NAMALWA (cell line): ENCODE results near the gene STK4.
"Not testable (repeated sequence)": the region's sequence is repeated elsewhere in the genome, so short reads cannot be mapped to it uniquely, and the experiment has no call there.

Experiments
- DNase-seq: peaks from one replicate; pipeline ENCODE4 v3.0.0-alpha.2; 2015; ENCODE audit warnings: low spot score

The STK4 gene

GRCh38 chr20:44988631-44989171, 22.4 kb downstream of the STK4 start:
- no peak for DNase-seq

- DNase-seq = no peak
Measured at GRCh38 chr20:44990425-44990824, 24.1 kb downstream of the STK4 start.

- DNase-seq = no peak
Measured at GRCh38 chr20:44990957-44991356, 24.6 kb downstream of the STK4 start.

- no peak for DNase-seq
Measured at GRCh38 chr20:44993343-44993742, 27.0 kb downstream of the STK4 start.

- no peak for DNase-seq
Measured at GRCh38 chr20:44997171-44997570, 30.9 kb downstream of the STK4 start.

- no peak for DNase-seq
Measured at GRCh38 chr20:44997668-44998067, 31.4 kb downstream of the STK4 start.

- DNase-seq = no peak
Measured at GRCh38 chr20:45008521-45009049, 42.3 kb downstream of the STK4 start.

GRCh38 chr20:45010399-45010828, 44.1 kb downstream of the STK4 start:
- DNase-seq = no peak

GRCh38 chr20:45011108-45011526, 44.8 kb downstream of the STK4 start:
- DNase-seq = peak; percentile 74

- no peak for DNase-seq
Measured at GRCh38 chr20:45012682-45013302, 46.5 kb downstream of the STK4 start.

- not testable (repeated sequence) for DNase-seq
Measured at GRCh38 chr20:45014131-45014530, 47.8 kb downstream of the STK4 start.

- DNase-seq = no peak
Measured at GRCh38 chr20:45014671-45015415, 48.5 kb downstream of the STK4 start.

GRCh38 chr20:45016089-45016671, 49.9 kb downstream of the STK4 start:
- no peak for DNase-seq

- DNase-seq = no peak
Measured at GRCh38 chr20:45017281-45017680, 51.0 kb downstream of the STK4 start.

- no peak for DNase-seq
Measured at GRCh38 chr20:45017857-45018256, 51.5 kb downstream of the STK4 start.

- DNase-seq = no peak
Measured at GRCh38 chr20:45019027-45019761, 52.9 kb downstream of the STK4 start.

- no peak for DNase-seq
Measured at GRCh38 chr20:45019762-45020123, 53.4 kb downstream of the STK4 start.

- no peak for DNase-seq
Measured at GRCh38 chr20:45020236-45020886, 54.0 kb downstream of the STK4 start.

- DNase-seq = no peak
Measured at GRCh38 chr20:45021631-45022030, 55.3 kb downstream of the STK4 start.

- DNase-seq = not testable (repeated sequence)
Measured at GRCh38 chr20:45023140-45023539, 56.8 kb downstream of the STK4 start.

GRCh38 chr20:45028424-45029136, 62.3 kb downstream of the STK4 start:
- DNase-seq = no peak
